NCI-H2227 (cell line): ENCODE measurements around the gene TOR1B.

Experiments
- DNase-seq: peaks from one replicate; lab custom pipeline; 2025; ENCODE audit not compliant: unreplicated experiment; lab: John Stamatoyannopoulos, UW

The TOR1B gene

DNA sequence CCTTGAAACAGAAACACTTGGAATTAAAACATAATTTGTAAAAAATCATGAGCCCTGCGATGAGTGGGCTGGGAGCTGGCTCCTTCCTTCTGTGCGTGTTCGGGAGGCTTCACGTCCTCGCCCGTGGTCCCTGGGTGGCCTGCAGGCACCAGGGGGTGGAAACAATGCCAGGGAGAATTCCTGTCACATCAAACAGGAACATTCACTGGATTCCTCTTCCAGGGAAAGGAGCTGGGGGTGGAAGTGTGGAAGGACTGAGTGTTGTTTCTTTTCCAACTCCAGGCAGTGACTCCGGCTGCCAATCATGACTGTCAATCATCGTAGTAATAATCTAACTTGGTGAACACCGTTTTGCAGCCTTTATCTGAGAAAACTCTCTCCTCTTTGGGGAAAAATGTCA lies 10.7 kb downstream of the TOR1B start:
- no peak for DNase-seq

DNA sequence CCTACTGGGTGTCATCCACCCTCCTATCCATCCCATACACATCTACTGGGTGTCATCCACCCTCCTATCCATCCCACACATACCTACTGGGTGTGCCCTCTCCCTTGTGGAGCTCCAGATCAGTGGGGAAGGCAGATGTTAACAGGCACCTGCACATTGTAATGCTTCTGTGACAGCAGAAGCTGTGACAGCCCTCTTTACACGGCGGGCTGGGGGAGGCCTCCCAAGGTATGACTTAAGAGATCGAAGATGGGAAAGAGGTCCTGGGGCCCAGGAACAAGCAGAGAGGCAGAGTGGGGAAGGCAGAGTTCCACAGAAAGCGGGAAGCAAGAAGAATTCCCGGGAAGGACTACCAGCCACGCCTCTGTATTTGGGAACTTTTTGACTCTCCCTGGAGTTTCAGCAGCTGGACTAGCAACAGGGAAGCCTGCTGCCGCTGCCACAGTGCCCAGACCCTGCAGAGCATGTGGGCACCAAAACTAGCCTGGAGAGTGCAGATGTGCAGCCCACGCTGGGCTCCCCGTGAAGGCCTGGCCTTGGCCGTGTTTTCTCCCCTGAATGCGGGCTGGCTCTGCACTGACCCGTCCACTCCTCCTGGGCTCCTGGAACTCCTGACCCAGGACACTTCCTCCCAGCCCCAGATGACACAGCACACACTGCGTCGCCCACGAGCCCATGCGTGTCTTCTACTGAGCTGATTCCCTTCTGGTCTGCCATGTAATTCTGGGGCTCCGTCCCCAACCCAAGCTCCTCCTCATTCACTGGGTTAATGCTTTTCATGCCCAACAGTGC lies 11.6 kb downstream of the TOR1B start:
- no peak for DNase-seq

DNA sequence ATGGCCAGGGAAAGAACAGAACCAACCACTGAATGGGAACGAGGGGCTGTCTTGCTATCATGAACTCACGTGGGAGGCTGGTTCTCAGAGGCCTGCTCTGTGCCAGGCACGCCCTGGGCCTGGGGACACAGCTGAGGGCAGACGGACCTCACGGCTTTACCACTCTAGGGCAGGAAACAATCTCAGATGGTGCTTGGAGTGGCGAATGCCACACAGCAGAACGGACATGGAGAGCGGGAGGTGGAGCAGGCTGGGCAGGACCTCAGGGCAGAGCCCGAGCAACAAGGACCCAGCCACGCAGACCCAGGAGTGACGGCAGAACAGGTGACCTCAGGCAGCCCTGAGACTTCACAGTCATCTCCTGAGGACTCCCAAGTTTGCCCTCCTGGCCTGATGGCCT lies 12.3 kb downstream of the TOR1B start:
- no peak for DNase-seq

DNA sequence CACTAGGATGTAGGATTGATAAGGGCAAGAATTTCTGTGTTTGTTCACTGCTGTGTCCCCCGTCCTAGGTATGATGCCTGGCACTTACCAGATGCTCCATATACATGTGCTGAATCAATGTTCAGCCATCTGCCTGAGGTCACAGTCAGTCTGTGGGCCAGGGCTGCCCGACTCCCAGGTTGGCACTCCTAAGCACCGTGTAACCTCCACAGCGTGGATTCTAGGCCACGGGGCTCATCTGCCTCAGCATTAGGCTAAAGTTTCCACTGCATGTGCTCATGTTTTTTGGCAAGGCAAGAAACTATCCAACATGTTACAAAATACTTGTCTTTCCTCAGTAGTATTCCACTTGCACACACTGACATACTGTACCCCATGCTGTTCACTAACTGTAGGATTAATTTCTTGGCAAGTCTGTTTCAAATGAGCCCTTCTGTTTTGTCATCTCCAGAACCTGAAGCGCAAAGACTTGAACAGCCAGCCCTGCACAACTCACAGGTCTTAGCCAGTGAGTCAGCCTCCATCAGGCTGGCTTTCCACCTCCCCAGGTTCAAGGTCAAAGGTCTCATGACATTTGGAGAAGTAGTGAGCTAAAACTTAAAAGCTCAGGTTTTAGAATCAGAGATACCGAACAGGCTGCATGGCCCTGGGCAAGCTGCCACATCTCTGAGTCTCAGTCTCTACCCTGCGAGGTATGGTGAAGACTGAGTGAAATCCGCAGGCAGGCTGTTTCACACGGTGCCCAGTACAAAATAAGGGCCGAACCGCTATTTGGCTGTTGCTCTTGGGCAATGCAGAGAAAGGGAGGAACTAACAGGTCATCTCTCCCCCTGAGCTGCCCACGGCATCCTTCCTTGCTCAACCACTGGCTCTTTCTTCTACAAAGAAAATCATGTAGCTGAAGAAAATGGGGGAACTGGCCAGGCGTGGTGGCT lies 13.8 kb downstream of the TOR1B start:
- DNase-seq, result no peak

DNA sequence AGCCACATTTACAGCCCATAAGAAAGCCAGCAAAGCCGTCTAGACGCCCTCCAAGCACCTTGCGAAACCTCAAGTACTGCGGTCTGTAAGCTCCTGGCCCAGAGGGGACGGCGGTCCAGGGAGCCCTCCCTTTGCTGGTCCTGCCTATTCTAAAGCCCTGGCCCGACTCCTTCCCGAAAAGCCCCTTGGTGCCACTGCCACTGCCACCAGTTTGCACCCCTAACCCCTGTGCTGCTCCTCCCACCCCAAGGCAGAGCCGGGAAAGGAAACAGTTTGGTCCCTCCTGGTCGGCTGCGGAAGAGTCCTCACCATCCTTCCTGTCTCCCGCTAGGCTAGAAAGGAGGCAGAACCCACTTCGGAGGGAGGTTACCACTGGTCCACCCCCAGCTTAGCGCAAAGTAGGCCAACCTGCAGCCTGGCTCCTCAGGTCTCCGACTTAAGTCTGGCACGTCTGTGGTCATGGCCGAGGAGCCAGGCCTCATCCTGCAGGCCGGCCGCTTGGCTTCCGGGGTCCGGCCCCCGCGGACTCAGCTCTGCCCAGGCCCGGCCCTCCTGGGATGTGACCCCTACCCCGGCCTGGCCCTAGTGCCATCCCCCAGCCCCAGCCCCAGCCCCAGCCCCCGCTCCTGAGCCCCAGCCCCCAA lies 20.0 kb downstream of the TOR1B start:
- peak; percentile 16 for DNase-seq

DNA sequence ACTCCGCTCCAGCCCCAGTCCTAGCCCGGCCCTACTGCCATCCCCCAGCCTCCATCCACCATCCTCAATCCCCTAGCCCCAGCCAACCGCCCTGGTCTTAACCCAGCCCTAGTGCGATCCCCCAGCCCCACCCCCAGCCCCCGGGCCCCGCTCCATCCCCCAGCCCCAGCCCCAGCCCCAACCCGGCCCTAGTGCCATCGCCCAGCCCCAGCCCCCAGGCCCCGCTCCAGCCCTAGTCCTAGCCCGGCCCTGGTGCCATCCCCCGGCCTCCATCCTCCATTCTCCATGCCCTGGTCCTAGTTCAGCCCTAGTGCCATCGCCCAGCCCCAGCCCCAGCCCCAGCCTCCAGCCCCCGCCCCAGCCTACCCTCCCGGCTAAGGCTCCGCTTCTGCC lies 20.6 kb downstream of the TOR1B start:
- no peak for DNase-seq

DNA sequence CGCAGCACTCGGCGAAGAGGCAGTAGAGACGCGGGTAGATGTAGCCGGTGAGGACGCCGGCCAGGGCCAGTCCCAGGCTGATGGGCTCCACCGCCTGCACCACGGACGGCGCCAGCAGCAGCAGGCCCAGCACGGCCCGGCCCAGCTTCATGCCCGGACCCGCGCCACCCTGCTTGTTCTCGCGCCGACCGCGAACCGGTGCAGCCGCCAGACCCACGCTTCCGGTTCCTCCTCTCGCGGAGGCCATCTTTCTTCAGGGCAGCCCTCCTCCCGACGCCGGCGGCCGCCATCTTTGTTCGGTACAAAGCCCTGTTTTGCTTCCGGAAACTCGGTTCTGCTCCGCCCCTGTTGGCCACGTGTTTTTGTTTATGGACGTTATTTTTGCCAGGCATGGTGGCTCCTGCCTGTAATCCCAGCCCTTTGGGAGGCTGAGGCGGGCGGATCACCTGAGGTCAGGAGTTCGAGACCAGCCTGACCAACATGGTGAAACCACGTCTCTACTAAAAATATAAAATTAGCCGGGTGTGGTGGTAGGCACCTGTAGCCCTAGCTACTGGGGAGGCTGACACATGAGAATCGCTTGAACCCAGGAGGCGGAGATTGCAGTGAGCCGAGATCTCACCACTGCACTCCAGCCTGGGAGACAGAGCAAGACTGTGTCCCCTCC lies 21.1 kb downstream of the TOR1B start, which contains the start of gene TOR1A:
Gene TOR1A (minus strand): TSS at position 202 of the 667 bp plus-strand sequence. CDS start 51 bp downstream, at position 151.
- peak; percentile 92 for DNase-seq

DNA sequence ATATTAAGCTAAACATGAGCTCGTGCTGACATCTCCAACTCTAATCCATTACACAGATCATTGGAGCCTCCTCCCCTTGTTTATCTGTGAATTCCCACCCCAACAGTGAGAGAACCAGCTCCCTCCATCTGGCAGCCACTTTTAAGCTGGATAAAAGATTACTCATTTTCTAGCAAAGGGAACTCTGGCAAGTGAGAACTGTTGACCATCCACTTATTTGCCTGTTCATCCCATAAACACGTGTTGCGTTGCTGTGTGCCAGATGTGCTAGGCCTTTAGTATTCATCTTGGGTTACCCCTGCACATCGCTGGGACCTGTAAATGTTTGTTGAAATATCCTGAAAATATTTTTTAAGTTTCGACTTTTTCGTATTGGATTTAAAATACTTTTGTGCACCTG lies 23.4 kb downstream of the TOR1B start:
- DNase-seq, result no peak

DNA sequence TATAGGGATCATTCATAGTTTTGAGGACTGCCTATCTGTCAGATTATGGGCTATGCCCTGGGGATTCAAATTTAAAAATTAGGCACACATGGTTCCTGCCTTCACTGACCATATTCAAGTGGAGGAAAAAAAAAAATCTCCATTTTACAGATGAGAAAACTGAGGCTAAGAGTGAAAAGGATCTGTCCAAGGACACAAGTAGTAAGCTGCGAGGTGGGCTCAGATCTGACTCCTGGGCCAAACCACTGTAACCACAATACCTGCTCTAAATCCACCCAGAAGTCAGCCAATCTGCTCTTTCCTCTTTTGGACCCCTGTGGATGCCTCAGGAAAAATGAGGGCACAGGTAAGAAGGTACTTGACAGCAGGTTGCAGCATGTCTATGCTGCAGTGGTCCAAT lies 23.8 kb downstream of the TOR1B start:
- no peak for DNase-seq

DNA sequence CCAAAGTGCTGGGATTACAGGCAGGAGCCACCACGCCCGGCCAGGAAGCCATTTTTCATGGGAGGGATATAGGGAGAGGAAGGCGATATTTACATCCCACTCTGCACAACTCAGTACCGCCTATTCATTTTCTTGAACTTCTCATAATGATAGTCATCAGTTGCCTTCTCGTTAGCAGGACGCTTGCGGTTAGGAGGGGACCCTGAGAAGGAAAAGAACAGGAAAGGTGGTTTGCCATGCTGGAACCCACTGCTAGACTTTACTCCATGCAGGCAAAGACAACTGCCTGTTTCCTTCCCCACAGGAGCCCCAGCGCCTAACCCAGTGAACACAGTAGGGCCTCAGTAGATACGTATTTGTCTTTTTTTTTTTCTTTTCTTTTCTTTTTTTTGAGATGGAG lies 25.1 kb downstream of the TOR1B start:
- DNase-seq, result no peak

DNA sequence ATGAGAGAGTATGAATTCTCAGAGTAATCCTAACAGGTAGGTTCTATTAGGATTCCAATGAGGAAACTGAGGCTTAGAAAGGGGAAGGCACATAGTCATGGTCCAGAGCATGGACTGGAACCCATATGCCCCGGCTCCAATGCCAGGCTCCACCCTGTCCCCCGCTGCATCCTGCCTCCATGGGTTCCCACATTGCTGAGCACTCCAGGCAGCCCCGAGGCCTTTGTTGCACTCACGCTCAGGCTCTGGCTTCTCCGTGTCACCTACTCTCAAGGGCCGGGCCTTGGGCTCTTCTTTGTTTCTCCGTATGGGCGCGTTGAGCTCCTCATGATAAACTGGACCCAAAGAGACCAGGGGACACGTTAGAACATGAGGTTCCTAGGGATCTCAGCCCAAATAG lies 26.0 kb downstream of the TOR1B start:
- DNase-seq, result no peak

DNA sequence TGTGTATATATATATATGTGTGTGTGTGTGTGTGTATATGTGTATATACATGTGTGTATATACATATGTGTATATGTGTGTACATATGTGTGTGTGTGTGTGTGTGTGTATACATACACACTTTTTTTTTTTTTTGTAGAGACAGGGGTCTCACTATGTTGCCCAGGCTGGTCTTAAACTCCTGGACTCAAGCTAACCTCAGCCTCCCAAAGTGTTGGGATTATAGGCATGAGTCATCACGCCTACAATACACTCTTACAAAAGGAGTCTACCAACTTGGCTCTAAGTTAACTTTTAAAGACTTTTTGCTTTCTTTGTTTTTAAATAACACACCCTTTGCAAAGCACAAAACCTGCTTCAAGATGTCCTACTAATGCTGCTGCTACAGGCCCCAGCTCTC lies 30.0 kb downstream of the TOR1B start:
- DNase-seq, result no peak

DNA sequence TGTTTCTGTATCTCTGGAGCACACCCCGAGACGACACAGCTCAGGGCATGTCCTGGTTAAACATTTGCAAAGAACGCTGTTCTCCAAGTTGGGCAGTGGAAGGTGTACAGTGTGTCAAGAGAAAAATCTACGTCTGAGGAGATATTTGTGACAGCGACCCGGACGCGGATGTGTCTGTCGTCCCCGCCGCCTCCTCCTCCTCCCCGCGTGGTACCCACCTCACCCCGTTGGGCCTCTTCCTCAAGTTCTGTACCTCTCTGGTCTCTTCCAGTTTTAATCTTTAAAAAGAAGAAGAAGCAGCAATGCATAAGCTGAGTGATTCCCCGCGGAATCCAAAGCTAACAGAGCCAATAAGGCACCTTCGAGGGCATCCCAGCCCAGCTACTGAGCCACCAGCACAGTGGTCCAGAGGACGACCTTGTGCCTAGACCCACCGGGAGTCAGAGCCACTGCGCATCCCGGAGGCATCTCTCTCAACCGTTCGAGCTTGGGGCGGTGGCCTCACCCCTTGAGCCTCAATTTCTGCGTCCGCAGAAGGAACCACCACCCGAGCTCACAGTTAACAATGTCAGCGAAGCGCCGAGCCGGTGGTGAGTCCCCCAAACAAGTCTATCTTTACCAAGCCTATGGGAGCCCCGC lies 31.6 kb downstream of the TOR1B start:
- DNase-seq, result no peak

DNA sequence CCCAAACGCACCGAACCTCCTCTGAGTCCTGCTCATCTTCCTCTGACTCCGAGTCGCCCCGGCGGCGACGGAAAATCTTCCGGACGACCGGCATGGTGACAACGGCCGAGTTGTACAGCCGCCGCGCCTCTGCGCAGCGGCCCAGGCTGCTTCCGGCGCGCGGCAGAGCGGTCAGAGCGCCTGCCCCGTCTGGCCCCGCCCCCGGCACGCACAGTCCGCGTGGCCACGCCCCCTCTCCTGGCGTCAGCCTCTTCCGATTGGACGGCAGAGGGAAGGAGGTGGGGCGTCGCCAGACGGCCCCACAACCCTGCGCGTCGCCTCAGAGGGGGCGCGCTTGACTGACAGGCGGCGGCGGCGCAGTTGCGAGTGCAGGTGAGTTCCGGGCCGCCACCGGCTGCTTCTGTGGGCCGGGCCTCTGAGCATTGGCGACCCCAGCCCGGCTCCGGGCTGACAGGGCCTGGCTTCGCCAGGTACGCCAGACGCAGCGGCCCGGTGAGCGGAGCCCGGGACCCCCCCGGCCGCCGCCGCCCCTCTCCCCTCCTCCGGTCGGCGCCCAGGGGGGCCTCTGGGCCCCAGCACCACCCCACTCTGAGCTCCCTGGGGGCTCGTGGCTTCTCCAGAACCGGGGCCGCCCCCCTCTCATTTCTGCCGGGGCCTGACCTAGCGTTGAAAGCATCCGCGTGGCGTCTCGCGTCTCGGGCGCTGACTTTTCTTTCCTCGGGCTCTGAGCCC lies 32.3 kb downstream of the TOR1B start, which contains the start of the genes C9orf78 and USP20:
Gene C9orf78 (minus strand): TSS at position 148 of the 732 bp plus-strand sequence. CDS start 54 bp downstream, at position 94.
Gene USP20 (plus strand): TSS at position 331 of the 732 bp plus-strand sequence. CDS start 17,098 bp downstream, outside the sequence.
- DNase-seq, result peak; percentile 97

DNA sequence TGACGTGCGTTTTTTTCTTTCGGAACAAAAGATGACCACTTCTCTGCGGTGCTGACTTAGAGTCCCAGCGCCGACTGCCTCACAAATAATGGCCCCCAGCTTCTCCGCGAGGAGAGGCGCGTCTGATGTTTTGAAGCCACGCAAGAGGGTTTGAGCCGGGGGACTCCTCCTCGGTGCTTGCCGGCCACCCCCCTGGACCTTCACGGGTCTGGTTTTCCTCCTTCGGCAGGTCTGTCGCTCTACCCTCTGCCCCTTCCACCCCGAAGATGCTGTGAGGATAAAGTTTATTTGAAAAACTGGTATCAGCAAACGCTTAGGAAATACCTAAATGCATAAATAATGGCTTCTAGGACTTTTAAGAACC lies 32.9 kb downstream of the TOR1B start:
- DNase-seq, result no peak

DNA sequence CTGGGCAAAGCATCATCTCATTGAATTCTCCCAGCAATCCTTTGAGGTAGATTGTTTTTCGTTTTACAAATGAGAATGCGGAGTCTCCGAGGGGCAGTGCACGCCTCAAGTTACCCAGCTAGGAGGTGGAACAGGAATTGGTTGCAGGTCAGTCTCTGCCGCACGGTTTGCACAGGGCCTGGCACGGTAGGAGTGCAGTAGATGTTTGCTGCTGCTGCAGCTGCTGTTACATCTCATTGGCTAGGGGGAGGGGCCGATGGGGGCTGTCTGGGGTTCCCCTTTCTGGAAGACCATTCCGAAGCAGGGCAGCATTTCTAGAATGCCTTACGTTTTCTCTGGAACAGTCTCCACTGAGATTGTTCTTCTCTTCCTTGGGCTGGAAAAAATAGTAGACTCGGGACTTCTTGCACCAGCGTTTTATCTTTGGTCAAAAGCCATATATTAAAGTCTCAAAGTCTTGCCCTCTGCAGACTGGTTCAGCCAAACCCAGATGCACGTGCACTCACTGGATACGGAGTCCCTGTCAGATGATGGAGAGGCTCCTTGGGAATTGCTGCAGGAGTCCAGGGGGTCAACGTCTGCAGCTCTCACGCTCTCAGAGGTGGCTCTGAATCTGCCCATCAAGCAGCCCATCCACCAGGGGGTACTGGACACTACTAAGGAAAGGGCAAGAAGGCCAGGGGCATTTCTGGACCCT lies 33.5 kb downstream of the TOR1B start:
- DNase-seq, result no peak

DNA sequence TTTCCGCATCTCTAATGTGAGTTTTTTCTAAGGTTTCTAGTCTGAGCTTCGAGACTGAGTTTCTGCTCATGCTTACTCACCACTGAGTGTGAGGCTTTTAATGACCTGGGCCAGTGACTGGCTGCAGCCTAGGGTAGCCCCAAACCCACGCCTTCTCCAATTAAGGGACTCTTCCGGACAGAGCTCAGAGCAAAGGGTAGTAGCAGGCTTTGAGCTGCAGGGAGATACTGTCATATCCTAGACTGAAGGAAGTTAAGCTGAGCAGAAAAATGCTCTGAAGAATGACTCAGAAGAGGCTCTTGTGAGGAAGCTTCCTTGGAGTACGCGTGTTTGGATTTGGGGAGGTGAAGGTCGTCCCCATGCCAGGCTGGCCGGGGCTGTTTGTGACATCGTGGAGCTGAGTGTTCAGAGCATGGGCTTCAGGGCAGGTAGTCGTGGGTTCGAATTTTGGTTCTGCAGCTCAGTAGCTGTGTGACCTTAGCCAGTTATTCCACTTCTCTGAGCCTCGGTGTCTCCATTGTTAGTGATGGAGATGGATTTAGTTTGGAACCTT lies 35.8 kb downstream of the TOR1B start:
- no peak for DNase-seq

DNA sequence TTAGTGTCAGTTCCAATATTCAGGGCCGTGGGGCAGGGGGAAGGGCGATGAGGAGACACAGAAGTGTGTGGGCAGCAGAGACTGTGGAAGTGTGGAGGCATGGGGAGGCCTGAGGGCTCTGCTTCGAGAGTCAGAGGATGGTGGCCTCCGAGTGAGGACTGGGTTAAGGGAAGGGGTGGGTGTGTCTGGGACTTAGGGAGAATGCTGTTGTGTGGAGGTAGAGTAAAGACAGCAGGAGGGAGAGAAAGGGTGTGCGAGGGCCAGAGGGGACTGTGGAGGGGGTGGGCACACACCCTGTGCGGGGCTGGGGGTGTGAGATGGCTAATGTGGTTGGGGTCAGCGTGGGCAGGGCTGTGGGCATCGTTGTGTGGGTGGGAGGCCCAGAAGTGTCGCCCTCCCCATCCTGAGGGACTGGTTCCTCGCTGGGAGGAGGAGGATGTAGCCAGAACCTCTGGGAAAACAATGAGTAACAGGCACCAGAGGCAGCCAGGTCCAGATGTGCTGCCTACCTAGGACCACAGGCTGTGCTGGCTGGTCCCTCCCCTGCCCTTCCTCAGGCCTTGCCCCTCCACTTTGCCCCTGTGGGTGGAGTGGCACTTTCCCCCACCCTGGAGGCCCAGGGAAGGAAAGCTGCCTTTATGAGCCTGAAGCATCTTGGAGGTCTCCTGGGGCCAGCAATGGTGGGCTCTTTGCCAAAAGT lies 36.5 kb downstream of the TOR1B start:
- DNase-seq, result no peak
